Measurements from ENCODE around the gene TSEN54.

Gene TSEN54

DNA sequence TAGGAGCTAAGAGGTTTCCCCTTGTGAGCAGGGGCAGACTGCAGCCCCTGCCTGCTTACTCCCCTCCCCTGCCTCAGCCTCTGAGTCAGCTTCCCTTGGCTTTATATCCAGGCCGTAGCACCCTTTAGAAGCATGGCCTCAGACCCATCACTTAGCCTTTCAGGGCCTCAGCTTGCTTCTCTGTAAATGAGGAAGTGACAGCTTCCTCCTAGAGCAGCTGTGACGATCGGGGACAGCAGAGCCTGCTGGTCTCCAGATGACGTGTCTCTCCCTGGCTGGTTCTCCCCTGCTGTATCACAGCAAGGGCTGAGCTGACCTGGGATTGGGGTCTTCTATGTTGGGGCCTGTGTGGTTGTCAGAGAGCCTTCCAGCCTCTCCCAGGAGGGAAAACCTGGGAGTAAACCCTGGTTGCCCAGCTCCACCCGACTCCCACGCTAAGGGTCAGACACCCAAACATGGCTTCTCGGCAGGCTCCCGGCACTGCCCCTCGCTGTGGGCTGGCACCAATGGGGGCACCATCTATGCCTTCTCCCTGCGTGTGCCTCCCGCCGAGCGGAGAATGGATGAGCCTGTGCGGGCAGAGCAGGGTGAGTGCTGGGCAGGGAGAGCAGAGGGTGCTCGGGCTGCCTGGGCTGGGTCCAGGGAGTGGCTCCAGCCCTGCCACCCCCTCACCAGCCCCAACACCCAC, 55.0 kb downstream of the TSEN54 start:
- in situ Hi-C loops (cut with HindIII; ENCODE audit: low sequenced_read_pairs): no loop called here
- TF ChIP-seq, protein P1, sequence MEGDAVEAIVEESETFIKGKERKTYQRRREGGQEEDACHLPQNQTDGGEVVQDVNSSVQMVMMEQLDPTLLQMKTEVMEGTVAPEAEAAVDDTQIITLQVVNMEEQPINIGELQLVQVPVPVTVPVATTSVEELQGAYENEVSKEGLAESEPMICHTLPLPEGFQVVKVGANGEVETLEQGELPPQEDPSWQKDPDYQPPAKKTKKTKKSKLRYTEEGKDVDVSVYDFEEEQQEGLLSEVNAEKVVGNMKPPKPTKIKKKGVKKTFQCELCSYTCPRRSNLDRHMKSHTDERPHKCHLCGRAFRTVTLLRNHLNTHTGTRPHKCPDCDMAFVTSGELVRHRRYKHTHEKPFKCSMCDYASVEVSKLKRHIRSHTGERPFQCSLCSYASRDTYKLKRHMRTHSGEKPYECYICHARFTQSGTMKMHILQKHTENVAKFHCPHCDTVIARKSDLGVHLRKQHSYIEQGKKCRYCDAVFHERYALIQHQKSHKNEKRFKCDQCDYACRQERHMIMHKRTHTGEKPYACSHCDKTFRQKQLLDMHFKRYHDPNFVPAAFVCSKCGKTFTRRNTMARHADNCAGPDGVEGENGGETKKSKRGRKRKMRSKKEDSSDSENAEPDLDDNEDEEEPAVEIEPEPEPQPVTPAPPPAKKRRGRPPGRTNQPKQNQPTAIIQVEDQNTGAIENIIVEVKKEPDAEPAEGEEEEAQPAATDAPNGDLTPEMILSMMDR (IDR thresholded peaks at IDR 0.05; ENCODE audit: low read depth, low read length, missing control alignments): no peak
- DNase-seq (ENCODE audit: low read depth): no peak
- no peak overlapping the region for H3K4me3 ChIP-seq (ENCODE audit: low read depth, low read length)

DNA sequence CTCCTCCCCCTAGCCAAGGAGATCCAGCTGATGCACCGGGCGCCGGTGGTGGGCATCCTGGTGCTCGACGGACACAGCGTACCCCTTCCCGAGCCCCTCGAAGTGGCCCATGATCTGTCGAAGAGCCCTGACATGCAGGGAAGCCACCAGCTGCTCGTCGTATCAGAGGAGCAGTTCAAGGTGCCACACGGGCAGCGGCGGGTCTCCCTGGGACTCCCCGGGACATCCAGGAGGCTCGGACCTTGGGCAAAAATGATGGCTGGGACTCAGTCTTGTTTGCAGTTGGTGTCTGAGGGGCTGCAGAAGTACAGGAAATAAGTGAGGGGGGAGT, 55.5 kb downstream of the TSEN54 start:
- in situ Hi-C loops (cut with HindIII; ENCODE audit: low sequenced_read_pairs): no loop called here

GRCh38 chr17:75572713-75573539, 56.6 kb downstream of the TSEN54 start:
- H3K4me3 ChIP-seq (ENCODE audit: low read depth, low read length): no peak overlapping the region
- in situ Hi-C loops (cut with HindIII; ENCODE audit: low sequenced_read_pairs): no loop called here
- TF ChIP-seq, protein P1 (IDR thresholded peaks at IDR 0.05; ENCODE audit: low read depth, low read length, missing control alignments): no peak
- no peak for DNase-seq (ENCODE audit: low read depth)

More for the DNA sequence above, 55.5 kb downstream of the TSEN54 start:
- no peak for DNase-seq (ENCODE audit: low read depth)
- H3K4me3 ChIP-seq (ENCODE audit: low read depth, low read length): no peak overlapping the region
- TF ChIP-seq, protein P1 (IDR thresholded peaks at IDR 0.05; ENCODE audit: low read depth, low read length, missing control alignments): no peak

DNA sequence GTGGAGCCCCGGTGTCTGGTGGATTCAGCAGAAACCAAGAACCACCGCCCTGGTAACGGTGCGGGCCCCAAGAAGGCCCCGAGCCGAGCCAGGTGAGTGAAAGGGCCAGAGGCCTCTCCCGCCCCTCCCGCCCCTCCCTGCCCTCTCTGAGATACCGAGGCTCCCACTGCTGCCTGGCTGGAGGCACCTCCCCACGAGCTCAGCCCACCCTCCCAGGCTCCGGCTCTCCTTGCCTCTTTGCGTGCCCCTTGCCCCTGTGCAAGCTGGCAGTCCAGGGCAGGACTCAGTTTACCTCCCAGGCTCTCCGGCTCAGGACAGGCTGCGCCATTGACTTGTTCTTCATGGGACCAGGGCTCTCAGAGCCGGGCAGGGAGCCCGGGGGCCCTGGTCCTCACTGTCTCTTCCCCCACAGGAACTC, 57.2 kb downstream of the TSEN54 start:
- TF ChIP-seq, protein P1 (IDR thresholded peaks at IDR 0.05; ENCODE audit: low read depth, low read length, missing control alignments): no peak
- in situ Hi-C loops (cut with HindIII; ENCODE audit: low sequenced_read_pairs): no loop called here

DNA sequence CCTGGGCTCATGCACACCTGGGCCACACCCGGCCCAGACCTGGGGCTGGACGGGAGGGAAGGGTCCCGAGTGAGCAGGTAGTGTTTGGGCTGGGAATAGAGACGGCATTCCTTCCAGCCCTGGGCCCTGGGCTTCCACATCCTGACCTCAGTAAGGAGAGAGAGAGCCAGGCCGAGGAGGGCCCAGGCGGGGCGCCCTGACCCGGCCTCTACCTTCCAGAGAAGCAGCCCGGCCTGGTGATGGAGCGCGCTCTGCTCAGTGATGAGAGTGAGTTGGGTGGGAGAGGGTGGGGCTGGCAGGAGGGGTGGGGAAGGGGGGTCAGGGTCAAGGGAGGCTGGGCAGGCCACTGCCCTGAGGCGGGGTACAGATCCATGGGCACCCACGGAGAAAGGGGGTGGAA, 57.7 kb downstream of the TSEN54 start:
- TF ChIP-seq, protein P1 (IDR thresholded peaks at IDR 0.05; ENCODE audit: low read depth, low read length, missing control alignments): no peak
- no peak for DNase-seq (ENCODE audit: low read depth)
- in situ Hi-C loops (cut with HindIII; ENCODE audit: low sequenced_read_pairs): no loop called here
- H3K4me3 ChIP-seq (ENCODE audit: low read depth, low read length): no peak overlapping the region

More for the DNA sequence above, 57.2 kb downstream of the TSEN54 start:
- DNase-seq (ENCODE audit: low read depth): no peak
- no peak overlapping the region for H3K4me3 ChIP-seq (ENCODE audit: low read depth, low read length)
